DOHH2 (cell line): Measurements from ENCODE around the gene SORT1.

Experiments used
- H3F3A ChIP-seq: fragments of 200-600 bp; sonication (generic), shearing (Covaris generic); 2 replicates; pipeline ENCODE4 v1.6.0; 2016; ENCODE audit warnings: antibody characterized with exemption, mild to moderate bottlenecking; ENCODE audit not compliant: control insufficient read depth, insufficient read depth
- H3K27ac ChIP-seq: fragments of 200-600 bp; sonication (generic); 2 replicates; pipeline ENCODE4 v1.5.1; 2014; ENCODE audit warnings: low read depth, mild to moderate bottlenecking, low read length, moderate library complexity
- H3K27me3 ChIP-seq: fragments of 200-600 bp; sonication (generic); 2 replicates; pipeline ENCODE4 v1.6.1; 2014; ENCODE audit warnings: mild to moderate bottlenecking, low read length, mixed read lengths; ENCODE audit not compliant: control insufficient read depth
- H3K36me3 ChIP-seq: fragments of 200-600 bp; sonication (generic); 2 replicates; pipeline ENCODE4 v1.6.1; 2014; ENCODE audit warnings: mild to moderate bottlenecking, low read length, moderate library complexity, mixed read lengths; ENCODE audit not compliant: control insufficient read depth
- H3K4me1 ChIP-seq: fragments of 200-600 bp; sonication (generic); 2 replicates; pipeline ENCODE4 v1.6.1; 2014; ENCODE audit warnings: mild to moderate bottlenecking, low read length, mixed read lengths; ENCODE audit not compliant: control insufficient read depth
- H3K4me2 ChIP-seq: fragments of 200-600 bp; sonication (generic); 2 replicates; pipeline ENCODE4 v1.6.0; 2014; ENCODE audit warnings: mild to moderate bottlenecking, low read length, moderate library complexity
- H3K4me3 ChIP-seq: fragments of 200-600 bp; sonication (generic); 2 replicates; pipeline ENCODE4 v1.5.1; 2014; ENCODE audit warnings: mild to moderate bottlenecking, low read length, mixed read lengths
- H3K79me2 ChIP-seq: fragments of 200-600 bp; sonication (generic); 2 replicates; pipeline ENCODE4 v1.6.1; 2014; ENCODE audit warnings: mild to moderate bottlenecking, low read length, mixed read lengths; ENCODE audit not compliant: control insufficient read depth
- H3K9me2 ChIP-seq: fragments of 200-600 bp; sonication (generic); replicated peaks from 2 replicates; pipeline ENCODE4 v1.6.1; 2014; ENCODE audit warnings: mild to moderate bottlenecking, low read length, mixed read lengths; ENCODE audit not compliant: control insufficient read depth
- H3K9me3 ChIP-seq: fragments of 200-600 bp; sonication (generic); 2 replicates; pipeline ENCODE4 v1.6.1; 2014; ENCODE audit warnings: antibody characterized with exemption, low read length, mixed read lengths; ENCODE audit not compliant: control insufficient read depth, insufficient read depth
- H4K20me1 ChIP-seq: fragments of 200-600 bp; sonication (generic); 2 replicates; pipeline ENCODE4 v1.6.0; 2014; ENCODE audit warnings: low read depth, mild to moderate bottlenecking, antibody characterized with exemption, low read length, moderate library complexity; ENCODE audit not compliant: control insufficient read depth, insufficient read depth
- CTCF ChIP-seq: fragments of 200-600 bp; sonication (generic); IDR thresholded peaks from one replicate; pipeline ENCODE4 v1.5.1; 2014; ENCODE audit warnings: antibody characterized with exemption, mild to moderate bottlenecking, low read depth, low read length; ENCODE audit not compliant: poor library complexity, severe bottlenecking
- EZH2phosphoT487 ChIP-seq: fragments of 200-600 bp; sonication (generic); IDR thresholded peaks from 2 replicates; pipeline ENCODE4 v1.6.1; 2017; ENCODE audit warnings: borderline replicate concordance, mild to moderate bottlenecking, antibody characterized with exemption, low read length, moderate library complexity, mixed read lengths

The SORT1 gene

GRCh38 chr1:109338091-109338490 lies 59.6 kb downstream of the SORT1 start:
- Histone ChIP-seq H3K36me3 (peaks cover 19% of the 10 kb centered on the region; the same call in 1 of the 2 replicates), H3K9me2 (no peaks in the 10 kb centered on the region), H3K4me1 (no peaks in the 10 kb centered on the region), H3K4me3 (no peak overlapping the region), H3F3A (no peaks in the 10 kb centered on the region), H3K4me2 (no peak overlapping the region), H4K20me1 (no peaks in the 10 kb centered on the region), H3K27me3 (no peaks in the 10 kb centered on the region), H3K9me3 (no peaks in the 10 kb centered on the region), H3K79me2 (no peaks in the 10 kb centered on the region), H3K27ac (no peak overlapping the region)
- TF ChIP-seq CTCF (no peak), EZH2phosphoT487 (no peak)

GRCh38 chr1:109335091-109335490 lies 62.6 kb downstream of the SORT1 start:
- H3K36me3 ChIP-seq, result peaks cover 22% of the 10 kb centered on the region
- no peaks in the 10 kb centered on the region for H3F3A ChIP-seq
- no peaks in the 10 kb centered on the region for H3K4me1 ChIP-seq
- H3K9me2 ChIP-seq, result no peaks in the 10 kb centered on the region
- no peak overlapping the region for H3K4me3 ChIP-seq
- H3K27me3 ChIP-seq, result no peaks in the 10 kb centered on the region
- H3K27ac ChIP-seq, result no peak overlapping the region
- H3K79me2 ChIP-seq, result no peaks in the 10 kb centered on the region
- no peak for TF ChIP-seq CTCF
- no peak for TF ChIP-seq EZH2phosphoT487
- no peak overlapping the region for H3K4me2 ChIP-seq
- H4K20me1 ChIP-seq, result no peaks in the 10 kb centered on the region
- H3K9me3 ChIP-seq, result peaks cover 14% of the 10 kb centered on the region; the same call in 1 of the 2 replicates

GRCh38 chr1:109331113-109331512 lies 66.6 kb downstream of the SORT1 start:
- Histone ChIP-seq H3K4me3 (no peak overlapping the region), H4K20me1 (no peaks in the 10 kb centered on the region), H3K27me3 (no peaks in the 10 kb centered on the region), H3K4me2 (no peak overlapping the region), H3K9me2 (no peaks in the 10 kb centered on the region), H3K4me1 (no peaks in the 10 kb centered on the region), H3F3A (no peaks in the 10 kb centered on the region), H3K27ac (no peak overlapping the region), H3K9me3 (peaks cover 14% of the 10 kb centered on the region; the same call in 1 of the 2 replicates), H3K79me2 (no peaks in the 10 kb centered on the region), H3K36me3 (peaks cover 18% of the 10 kb centered on the region)
- TF ChIP-seq CTCF (no peak), EZH2phosphoT487 (no peak)
